ENCODE results near the gene CACNA1B.
"Not testable (repeated sequence)": the region's sequence is repeated elsewhere in the genome, so short reads cannot be mapped to it uniquely, and the experiment has no call there.

The CACNA1B gene

GRCh38 chr9:138078846-138079245 lies 201.3 kb downstream of the CACNA1B start:
- no peak for DNase-seq

- no peak for DNase-seq
Observed at GRCh38 chr9:138080979-138081378, 203.4 kb downstream of the CACNA1B start.

- DNase-seq = no peak
Observed at GRCh38 chr9:138082918-138083636, 205.5 kb downstream of the CACNA1B start.

GRCh38 chr9:138083873-138084272 lies 206.3 kb downstream of the CACNA1B start:
- no peak for DNase-seq

- no peak for DNase-seq
Observed at GRCh38 chr9:138085568-138085967, 208.0 kb downstream of the CACNA1B start.

GRCh38 chr9:138092057-138092456 lies 214.5 kb downstream of the CACNA1B start:
- DNase-seq = not testable (repeated sequence)

- no peak for DNase-seq
Observed at GRCh38 chr9:138094028-138094427, 216.4 kb downstream of the CACNA1B start.

GRCh38 chr9:138095813-138096518 lies 218.4 kb downstream of the CACNA1B start:
- no peak for DNase-seq

GRCh38 chr9:138096519-138096845 lies 218.9 kb downstream of the CACNA1B start:
- no peak for DNase-seq

GRCh38 chr9:138097501-138097991 lies 220.0 kb downstream of the CACNA1B start:
- DNase-seq = no peak

- no peak for DNase-seq
Observed at GRCh38 chr9:138098116-138098907, 220.7 kb downstream of the CACNA1B start.

GRCh38 chr9:138098908-138099791 lies 221.6 kb downstream of the CACNA1B start:
- no peak for DNase-seq

GRCh38 chr9:138099803-138100598 lies 222.4 kb downstream of the CACNA1B start:
- DNase-seq = no peak

- DNase-seq = no peak
Observed at GRCh38 chr9:138100711-138101350, 223.2 kb downstream of the CACNA1B start.

- DNase-seq = no peak
Observed at GRCh38 chr9:138101444-138102234, 224.1 kb downstream of the CACNA1B start.

GRCh38 chr9:138102246-138103051 lies 224.9 kb downstream of the CACNA1B start:
- no peak for DNase-seq

GRCh38 chr9:138103111-138103848 lies 225.7 kb downstream of the CACNA1B start:
- DNase-seq = no peak

GRCh38 chr9:138103849-138104206 lies 226.2 kb downstream of the CACNA1B start:
- DNase-seq = no peak
